K562 (cell line): ENCODE results near the gene ATF3. TPM values are rescaled to one million over a fixed set of nuclear protein-coding genes. Genes with fewer than 3 reads are reported as not detected.

Source experiments
- ATAC-seq: fragments of 200-7000 bp; cut with Tn5 transposase; 3 replicates; pipeline ENCODE4 v1.9.1; 2020; ENCODE audit warnings: moderate library complexity
- BruUV-seq: library from RNA; stranded (reverse); fragments of 400-500 nt; replicated peaks from 2 replicates; lab custom pipeline; 2021; lab: Mats Ljungman, UMichigan
- CTCF ChIA-PET: fragments of 300-600 bp; formaldehyde crosslinking; extraction: SDS; loops from one replicate; lab custom pipeline; 2021; ENCODE audit warnings: low intra/inter-chr PET ratio; lab: Yijun Ruan, JAX
- POLR2A ChIA-PET: fragments of 300-600, 350-650 bp; sonication (Branson Sonifier 250); formaldehyde crosslinking; extraction: SDS; loops from one replicate; lab custom pipeline; 2021; ENCODE audit warnings: antibody characterized with exemption, inconsistent platforms; lab: Yijun Ruan, JAX
- DNase-seq, 4 experiments: peaks; one replicate each; pipeline versions ENCODE4 v3.0.0 to v3.0.0-alpha.2; 2011 to 2018; ENCODE audit warnings: low spot score in 3 of 4, mixed read lengths in 3 of 4; ENCODE audit errors: extremely low read depth in 1 of 4
- FAIRE-seq: peaks from 2 replicates; lab custom pipeline; 2011; peaks lifted over from hg19 to GRCh38; lab: Jason Lieb, UNC
- H2AFZ ChIP-seq: 2 replicates; pipeline ENCODE4 v1.6.0; 2011; ENCODE audit warnings: low read depth, low read length, control low read depth, inconsistent platforms
- H3K27ac ChIP-seq: fragments of 200-600 bp; 3 replicates; pipeline ENCODE4 v1.8.0; 2011; ENCODE audit warnings: low read depth, mild to moderate bottlenecking, control low read depth, inconsistent platforms, low read length, moderate library complexity, mixed read lengths; ENCODE audit errors: extremely low read depth
- H3K27me3 ChIP-seq, 2 experiments: fragments of 300-600 bp in 1 of 2; 2 replicates in 1 of 2; 3 replicates in 1 of 2; pipeline versions ENCODE4 v1.6.0 to v1.8.0; 2011; ENCODE audit warnings: inconsistent platforms in 2 of 2, low read length in 2 of 2, mild to moderate bottlenecking in 1 of 2, mixed read lengths in 1 of 2, moderate library complexity in 1 of 2; ENCODE audit not compliant: control insufficient read depth in 2 of 2, insufficient read depth in 2 of 2
- H3K36me3 ChIP-seq: fragments of 300-600 bp; 3 replicates; pipeline ENCODE4 v1.8.0; 2011; ENCODE audit warnings: mild to moderate bottlenecking, low read length, inconsistent platforms; ENCODE audit not compliant: control insufficient read depth, insufficient read depth
- H3K4me1 ChIP-seq, 2 experiments: fragments of 200-600 bp in 1 of 2; replicated peaks in 1 of 2; 2 replicates in 1 of 2; 3 replicates in 1 of 2; pipeline versions ENCODE4 v1.5.1 to v1.8.0; 2011; ENCODE audit warnings: inconsistent platforms in 2 of 2, low read length in 2 of 2, mild to moderate bottlenecking in 1 of 2, mixed read lengths in 1 of 2, moderate library complexity in 1 of 2; ENCODE audit not compliant: control insufficient read depth in 2 of 2, insufficient read depth in 2 of 2
- H3K4me2 ChIP-seq: 2 replicates; pipeline ENCODE4 v1.6.1; 2011; ENCODE audit warnings: low read length, control low read depth, inconsistent platforms, mixed read lengths; ENCODE audit not compliant: insufficient read depth
- H3K4me3 ChIP-seq: fragments of 200-600 bp; sonication (generic), shearing (Covaris generic); 2 replicates; pipeline ENCODE4 v1.5.1; 2016; ENCODE audit warnings: control low read depth, inconsistent platforms
- H3K79me2 ChIP-seq: fragments of 200-600 bp; 3 replicates; pipeline ENCODE4 v1.8.0; 2011; ENCODE audit warnings: low read length, inconsistent platforms; ENCODE audit not compliant: control insufficient read depth, insufficient read depth
- H3K9ac ChIP-seq, 2 experiments: 2 replicates each; pipeline versions ENCODE4 v1.6.0 to v1.6.1; 2011; ENCODE audit warnings: low read depth in 2 of 2, low read length in 2 of 2, control low read depth in 1 of 2, inconsistent platforms in 1 of 2, mild to moderate bottlenecking in 1 of 2, mixed read lengths in 1 of 2; ENCODE audit not compliant: insufficient read depth in 1 of 2
- H3K9me1 ChIP-seq: one replicate; pipeline ENCODE4 v1.6.0; 2011; ENCODE audit warnings: inconsistent platforms, mild to moderate bottlenecking, low read length, moderate library complexity; ENCODE audit not compliant: control insufficient read depth, insufficient read depth
- H3K9me3 ChIP-seq: replicated peaks from 2 replicates; pipeline ENCODE4 v1.5.1; 2011; ENCODE audit warnings: low read depth, low read length, inconsistent platforms; ENCODE audit not compliant: control insufficient read depth, insufficient read depth
- H4K20me1 ChIP-seq: replicated peaks from 2 replicates; pipeline ENCODE4 v1.6.1; 2011; ENCODE audit warnings: low read length, inconsistent platforms, mixed read lengths; ENCODE audit not compliant: control insufficient read depth, insufficient read depth
- CBFA2T2 ChIP-seq: fragments of 450-650 bp; conservative IDR thresholded peaks from 2 replicates; pipeline ENCODE4 v1.6.1; 2017; ENCODE audit warnings: mild to moderate bottlenecking
- CBFA2T3 ChIP-seq: fragments of 450-650 bp; IDR thresholded peaks from 2 replicates; pipeline ENCODE4 v1.6.1; 2017
- CTBP1 ChIP-seq: fragments of 450-650 bp; IDR thresholded peaks from 2 replicates; pipeline ENCODE4 v1.6.1; 2016; ENCODE audit warnings: borderline replicate concordance
- ETV1 ChIP-seq: fragments of 450-650 bp; conservative IDR thresholded peaks from 2 replicates; pipeline ENCODE4 v1.6.1; 2016; ENCODE audit warnings: missing genetic modification characterization, control low read depth, low read depth, missing compliant biosample characterization
- HDAC1 ChIP-seq, 2 experiments: fragments of 450-650 bp; IDR thresholded peaks; 2 replicates each; pipeline ENCODE4 v1.6.1; 2016 to 2017; ENCODE audit warnings: inconsistent platforms in 1 of 2, mild to moderate bottlenecking in 1 of 2, moderate library complexity in 1 of 2
- HDAC2 ChIP-seq: fragments of 450-650 bp; IDR thresholded peaks from 2 replicates; pipeline ENCODE4 v1.6.1; 2016; ENCODE audit warnings: mild to moderate bottlenecking
- KLF16 ChIP-seq: IDR thresholded peaks from 2 replicates; pipeline ENCODE4 v1.6.1; 2016; ENCODE audit warnings: antibody characterized with exemption
- MEF2A ChIP-seq: IDR thresholded peaks from 2 replicates; pipeline ENCODE4 v1.6.1; 2011; ENCODE audit warnings: low read depth, mild to moderate bottlenecking, low read length, moderate library complexity; ENCODE audit not compliant: control insufficient read depth
- MEIS2 ChIP-seq: fragments of 450-650 bp; IDR thresholded peaks from 2 replicates; pipeline ENCODE4 v1.6.1; 2014; ENCODE audit warnings: mild to moderate bottlenecking; ENCODE audit not compliant: partially characterized antibody
- NCOR1 ChIP-seq: fragments of 450-650 bp; IDR thresholded peaks from 2 replicates; pipeline ENCODE4 v1.6.1; 2016; ENCODE audit warnings: mild to moderate bottlenecking, moderate library complexity
- PTBP1 ChIP-seq: fragments of 200-400 bp; formaldehyde crosslinking; IDR thresholded peaks from 2 replicates; pipeline ENCODE4 v1.6.1; 2017; ENCODE audit warnings: low read depth, low read length
- SRSF9 ChIP-seq: fragments of 200-400 bp; formaldehyde crosslinking; IDR thresholded peaks from 2 replicates; pipeline ENCODE4 v1.6.1; 2017; ENCODE audit warnings: low read depth, low read length, borderline replicate concordance
- TAL1 ChIP-seq: fragments of 450-650 bp; IDR thresholded peaks from 2 replicates; pipeline ENCODE4 v1.6.1; 2016; ENCODE audit warnings: mild to moderate bottlenecking
- TCF3 ChIP-seq: sonication (generic); formaldehyde crosslinking; IDR thresholded peaks from 2 replicates; pipeline ENCODE4 v1.4.0; 2020; ENCODE audit warnings: mild to moderate bottlenecking, missing genetic modification reagents
- TEAD4 ChIP-seq, 2 experiments: sonication (generic) in 1 of 2; formaldehyde crosslinking in 1 of 2; IDR thresholded peaks; 2 replicates each; pipeline versions ENCODE4 v1.6.1 to v1.8.0; 2012 to 2022; ENCODE audit warnings: borderline replicate concordance in 1 of 2, inconsistent platforms in 1 of 2, low read length in 1 of 2, mild to moderate bottlenecking in 1 of 2, missing genetic modification reagents in 1 of 2
- XRCC5 ChIP-seq: fragments of 200-400 bp; formaldehyde crosslinking; IDR thresholded peaks from 2 replicates; pipeline ENCODE4 v1.6.1; 2017; ENCODE audit warnings: low read depth, mild to moderate bottlenecking, low read length
- ZNF274 ChIP-seq: IDR thresholded peaks from 2 replicates; pipeline ENCODE4 v1.6.1; 2011; ENCODE audit warnings: low read depth, mild to moderate bottlenecking, low read length, moderate library complexity, borderline replicate concordance
- ZNF57 ChIP-seq: fragments of 450-650 bp; formaldehyde crosslinking; IDR thresholded peaks from 2 replicates; pipeline ENCODE4 v1.4.0; 2020; ENCODE audit warnings: mild to moderate bottlenecking, moderate library complexity
- ZNF717 ChIP-seq: fragments of 250-450 bp; sonication (Bioruptor Pico); IDR thresholded peaks from 2 replicates; pipeline ENCODE4 v1.5.0; 2021
- WGBS: fragments of 100-300 bp; shearing (Covaris generic); methylation state at CpG from one replicate; pipeline ENCODE4 v1.1.6; 2016; ENCODE audit warnings: low coverage, mixed read lengths; ENCODE audit not compliant: insufficient coverage; ENCODE audit errors: missing lambda C conversion rate; 5-methylcytosine and 5-hydroxymethylcytosine counted together
- in situ Hi-C: fragments of 300-500 bp; cut with MboI; formaldehyde crosslinking; loops from 4 replicates; pipeline ENCODE4 v1.15.0; 2018; ENCODE audit warnings: inconsistent platforms, mixed read lengths
- intact Hi-C: fragments of 100-400 bp; cut with micrococcal nuclease; formaldehyde crosslinking; loops from 2 replicates; pipeline ENCODE4 v1.14.2; 2022
- polyA plus RNA-seq, 8 experiments: library from polyadenylated mRNA; depleted of rRNA in 4 of 8; stranded (reverse) in 5 of 8; unstranded in 3 of 8; fragments of >200 nt; fragmentation: Nextera tagmentation in 2 of 8; fragmentation: Illumina TruSeq in 1 of 8; extraction: Ambion mirVana in 2 of 8; extraction: Trizol in 1 of 8; gene quantifications; 2 replicates each; pipeline versions ENCODE4 v1.2.1 to v1.2.3, GENCODE V29; 2011 to 2014; ENCODE audit warnings: inconsistent platforms in 1 of 8, missing spikeins in 1 of 8
- total RNA-seq, 7 experiments: library from RNA; depleted of rRNA in 6 of 7; stranded (reverse); fragments of >200 nt in 6 of 7; fragmentation: Illumina TruSeq in 2 of 7; extraction: Trizol in 2 of 7; gene quantifications; 2 replicates each; pipeline versions ENCODE4 v1.2.1 to v1.2.3, GENCODE V29; 2011 to 2021; ENCODE audit warnings: low replicate concordance in 1 of 7
- TF ChIP-seq, protein P1 (sequence below), 3 experiments: fragments of 200-800 bp in 1 of 3; fragments of 250-450 bp in 1 of 3; fragments of 450-650 bp in 1 of 3; sonication (Bioruptor Pico) in 1 of 3; sonication (Bioruptor generic) in 1 of 3; formaldehyde crosslinking in 1 of 3; IDR thresholded peaks; 2 replicates each; pipeline versions ENCODE4 v1.6.1 to v1.8.0; 2016 to 2022; ENCODE audit warnings: mild to moderate bottlenecking in 2 of 3, missing genetic modification characterization in 2 of 3, missing compliant biosample characterization in 1 of 3, moderate library complexity in 1 of 3

The ATF3 gene
- total and polyA plus RNA-seq, 9 of the 15 experiments (the other 6 are each of a cell fraction or from before 2014, with no cell fraction given): 3.5 to 28.2 (median 19.8) TPM

DNA sequence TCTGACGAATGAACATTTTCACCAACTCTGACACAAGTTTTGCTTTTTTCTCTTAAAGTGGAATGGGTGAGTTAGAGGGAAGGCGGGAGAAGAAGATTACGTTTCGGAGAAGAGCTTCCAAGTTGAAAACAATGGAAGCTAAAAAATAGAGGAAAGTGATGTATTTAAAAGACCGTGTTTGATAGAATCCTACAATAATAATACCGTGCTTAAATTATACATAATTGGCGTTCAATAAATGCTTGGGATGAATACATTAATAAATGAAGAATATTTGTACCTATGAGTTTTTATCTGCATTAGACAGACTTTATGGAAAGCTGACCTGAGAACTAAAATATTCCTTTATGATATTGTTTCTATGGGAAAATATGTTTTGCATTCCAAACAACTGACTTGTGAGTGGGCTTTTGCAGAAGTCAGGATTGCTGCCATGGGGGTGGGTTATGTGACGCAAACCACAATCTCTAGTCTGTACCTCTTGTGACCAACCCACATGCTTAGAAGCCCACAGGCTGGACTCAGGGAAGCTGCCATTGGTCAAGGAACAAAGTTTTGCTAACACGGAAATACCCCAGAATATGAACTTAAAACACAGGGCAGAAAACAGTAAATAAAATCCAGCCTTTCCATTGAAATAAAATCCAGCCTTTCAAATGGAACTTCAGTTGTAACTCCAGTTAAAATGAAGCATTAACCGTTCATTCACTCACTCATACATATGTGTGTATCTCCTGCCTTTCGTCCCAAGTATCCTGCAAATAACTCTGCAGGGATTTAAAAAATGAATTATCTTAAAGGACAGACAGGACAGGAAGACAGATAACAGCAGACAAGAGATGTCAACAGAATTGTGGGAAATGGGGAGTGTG lies 21.3 kb upstream of the ATF3 start:
- H3K9me1 ChIP-seq: no peaks in the 10 kb centered on the region
- WGBS: 6% methylated on average over 11 of the region's 11 CpGs
- no peaks in the 10 kb centered on the region for H3K36me3 ChIP-seq
- peaks cover 55 to 71% of the 10 kb centered on the region in 2 experiments for H3K27me3 ChIP-seq
- H3K4me2 ChIP-seq: no peak overlapping the region
- H3K9me3 ChIP-seq: no peaks in the 10 kb centered on the region
- ChIA-PET POLR2A (interaction anchor here (0.6 to 2.7 kb wide), 3 partner anchors 15 to 29 kb away, joined by 3 to 8 read pairs (median 5); partner anchors contain the start of gene ATF3), CTCF (no interaction called here)
- 0 out of 2 replicates have a peak, but pooled peaks cover 6% of the 10 kb centered on the region for H4K20me1 ChIP-seq
- ATAC-seq (no peak), DNase-seq (no peak), FAIRE-seq (no peak)
- H3K4me3 ChIP-seq: no peak overlapping the region
- H3K4me1 ChIP-seq: no peaks in the 10 kb centered on the region; a peak in 3 of 5 replicates
- no peak overlapping the region for H3K27ac ChIP-seq
- H3K9ac ChIP-seq: no peak overlapping the region
- BruUV-seq: no TSS peak
- in situ Hi-C loops (no loop called here), intact Hi-C loops (no loop called here)
- no peaks in the 10 kb centered on the region for H3K79me2 ChIP-seq
- H2AFZ ChIP-seq: no peak overlapping the region
- TF ChIP-seq CBFA2T3 (peak; percentile 73), XRCC5 (no peak), ZNF274 (no peak), PTBP1 (no peak), HDAC2 (0 out of 2 replicates have a peak, but pooled peaks have one; percentile 64), CTBP1 (peak; percentile 44; the same call in 1 of the 2 replicates), TAL1 (peak; percentile 68), ZNF57 (CRISPR knock-in tag) (no peak), HDAC1 (IDR thresholded peaks at IDR 0.05) (peak in 1 of 2 experiments; percentile 70; a peak in 1 of 4 replicates), MEF2A (no peak), KLF16 (0 out of 2 replicates have a peak, but pooled peaks have one; percentile 45), NCOR1 (peak; percentile 32; the same call in 1 of the 2 replicates), SRSF9 (no peak), CBFA2T2 (peak; percentile 44; the same call in 1 of the 2 replicates), ZNF717 (CRISPR knock-in tag) (no peak), TCF3 (CRISPR knock-in tag) (peak; percentile 77), TEAD4 (IDR thresholded peaks at IDR 0.05; ENCODE audit: low read length) (peak; percentile 65; the same call in 1 of the 2 replicates), TEAD4 (CRISPR knock-in tag; IDR thresholded peaks at IDR 0.05; ENCODE audit: borderline replicate concordance) (no peak), ETV1 (0 out of 2 replicates have a peak, but pooled peaks have one; percentile 38), MEIS2 (peak; percentile 75)
- TF ChIP-seq, protein P1, sequence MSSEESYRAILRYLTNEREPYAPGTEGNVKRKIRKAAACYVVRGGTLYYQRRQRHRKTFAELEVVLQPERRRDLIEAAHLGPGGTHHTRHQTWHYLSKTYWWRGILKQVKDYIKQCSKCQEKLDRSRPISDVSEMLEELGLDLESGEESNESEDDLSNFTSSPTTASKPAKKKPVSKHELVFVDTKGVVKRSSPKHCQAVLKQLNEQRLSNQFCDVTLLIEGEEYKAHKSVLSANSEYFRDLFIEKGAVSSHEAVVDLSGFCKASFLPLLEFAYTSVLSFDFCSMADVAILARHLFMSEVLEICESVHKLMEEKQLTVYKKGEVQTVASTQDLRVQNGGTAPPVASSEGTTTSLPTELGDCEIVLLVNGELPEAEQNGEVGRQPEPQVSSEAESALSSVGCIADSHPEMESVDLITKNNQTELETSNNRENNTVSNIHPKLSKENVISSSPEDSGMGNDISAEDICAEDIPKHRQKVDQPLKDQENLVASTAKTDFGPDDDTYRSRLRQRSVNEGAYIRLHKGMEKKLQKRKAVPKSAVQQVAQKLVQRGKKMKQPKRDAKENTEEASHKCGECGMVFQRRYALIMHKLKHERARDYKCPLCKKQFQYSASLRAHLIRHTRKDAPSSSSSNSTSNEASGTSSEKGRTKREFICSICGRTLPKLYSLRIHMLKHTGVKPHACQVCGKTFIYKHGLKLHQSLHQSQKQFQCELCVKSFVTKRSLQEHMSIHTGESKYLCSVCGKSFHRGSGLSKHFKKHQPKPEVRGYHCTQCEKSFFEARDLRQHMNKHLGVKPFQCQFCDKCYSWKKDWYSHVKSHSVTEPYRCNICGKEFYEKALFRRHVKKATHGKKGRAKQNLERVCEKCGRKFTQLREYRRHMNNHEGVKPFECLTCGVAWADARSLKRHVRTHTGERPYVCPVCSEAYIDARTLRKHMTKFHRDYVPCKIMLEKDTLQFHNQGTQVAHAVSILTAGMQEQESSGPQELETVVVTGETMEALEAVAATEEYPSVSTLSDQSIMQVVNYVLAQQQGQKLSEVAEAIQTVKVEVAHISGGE (CRISPR knock-in tag; IDR thresholded peaks at IDR 0.05): peak in 1 of 3 experiments; percentile 56; a peak in 1 of 6 replicates
